ENCODE data around the gene MS4A4A. TPM values are rescaled to one million over a fixed set of nuclear protein-coding genes. Genes with fewer than 3 reads are reported as not detected.

The MS4A4A gene
- total RNA-seq, 1 donor from 2014 or later, result not detected

GRCh38 chr11:60315871-60316270 is 35.4 kb downstream of the MS4A4A start:
- no peak for DNase-seq (ENCODE audit: low spot score)
- Mint-ChIP-seq H3K36me3 (ENCODE audit: low read depth) (peaks cover 2% of the 10 kb centered on the region), H3K4me3 (ENCODE audit: unreplicated experiment) (no peak overlapping the region), H3K27ac (ENCODE audit: unreplicated experiment) (no peak overlapping the region), H3K27me3 (ENCODE audit: low read depth) (peaks cover 1% of the 10 kb centered on the region), H3K9me3 (ENCODE audit: low read depth) (peaks cover 16% of the 10 kb centered on the region), H3K4me1 (ENCODE audit: low read depth) (no peaks in the 10 kb centered on the region)
- no peak for TF ChIP-seq CTCF (IDR thresholded peaks at IDR 0.05)

DNA sequence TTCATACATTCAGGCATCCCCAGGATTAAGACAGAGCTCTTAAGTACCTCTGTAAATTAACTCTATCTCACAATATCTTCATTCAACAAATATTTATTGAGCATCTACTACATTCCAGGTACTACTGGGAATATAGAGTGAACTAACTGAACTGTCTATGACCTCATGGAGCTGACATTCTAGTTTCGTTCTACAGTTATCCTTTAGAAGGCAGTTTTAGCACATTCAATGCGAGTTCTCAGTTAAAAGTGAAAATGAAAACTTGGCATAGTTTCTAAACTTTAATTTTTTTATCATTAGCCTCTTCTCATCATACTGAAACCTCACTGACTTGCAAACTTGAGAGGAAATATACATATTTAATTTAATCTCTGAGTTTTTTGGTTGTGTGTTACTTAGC is 35.9 kb downstream of the MS4A4A start:
- Mint-ChIP-seq H3K4me3 (ENCODE audit: unreplicated experiment) (no peak overlapping the region), H3K4me1 (ENCODE audit: low read depth) (no peaks in the 10 kb centered on the region), H3K9me3 (ENCODE audit: low read depth) (peaks cover 19% of the 10 kb centered on the region), H3K27me3 (ENCODE audit: low read depth) (peaks cover 1% of the 10 kb centered on the region), H3K36me3 (ENCODE audit: low read depth) (peaks cover 2% of the 10 kb centered on the region), H3K27ac (ENCODE audit: unreplicated experiment) (no peak overlapping the region)
- DNase-seq (ENCODE audit: low spot score), result no peak
- TF ChIP-seq CTCF (IDR thresholded peaks at IDR 0.05), result no peak

GRCh38 chr11:60318726-60319125 is 38.3 kb downstream of the MS4A4A start:
- peaks cover 2% of the 10 kb centered on the region for H3K36me3 Mint-ChIP-seq (ENCODE audit: low read depth)
- peaks cover 1% of the 10 kb centered on the region for H3K27me3 Mint-ChIP-seq (ENCODE audit: low read depth)
- no peak overlapping the region for H3K27ac Mint-ChIP-seq (ENCODE audit: unreplicated experiment)
- no peak overlapping the region for H3K4me3 Mint-ChIP-seq (ENCODE audit: unreplicated experiment)
- peaks cover 23% of the 10 kb centered on the region for H3K9me3 Mint-ChIP-seq (ENCODE audit: low read depth)
- H3K4me1 Mint-ChIP-seq (ENCODE audit: low read depth), result no peaks in the 10 kb centered on the region
- DNase-seq (ENCODE audit: low spot score), result no peak
- no peak for TF ChIP-seq CTCF (IDR thresholded peaks at IDR 0.05)

DNA sequence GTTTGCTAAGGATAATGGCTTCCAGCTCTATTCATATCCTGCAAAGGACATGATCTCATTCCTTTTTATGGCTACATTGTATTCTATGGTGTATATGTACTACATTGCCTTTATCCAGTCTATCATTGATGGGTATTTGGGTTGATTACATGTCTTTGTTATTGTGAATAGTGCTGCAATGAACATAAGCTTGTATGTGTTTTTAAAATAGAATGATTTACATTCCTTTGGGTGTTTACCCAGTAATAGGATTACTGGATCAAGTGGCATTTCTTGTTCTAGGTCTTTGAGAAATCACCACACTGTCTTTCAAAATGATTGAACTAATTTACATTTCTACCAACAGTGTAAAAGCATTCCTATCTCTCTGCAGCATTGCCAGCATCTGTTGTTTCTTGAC is 40.6 kb downstream of the MS4A4A start:
- Mint-ChIP-seq H3K27ac (ENCODE audit: unreplicated experiment) (no peak overlapping the region), H3K4me3 (ENCODE audit: unreplicated experiment) (no peak overlapping the region), H3K36me3 (ENCODE audit: low read depth) (peaks cover 2% of the 10 kb centered on the region), H3K9me3 (ENCODE audit: low read depth) (peaks cover 23% of the 10 kb centered on the region), H3K4me1 (ENCODE audit: low read depth) (no peaks in the 10 kb centered on the region), H3K27me3 (ENCODE audit: low read depth) (peaks cover 1% of the 10 kb centered on the region)
- no peak for TF ChIP-seq CTCF (IDR thresholded peaks at IDR 0.05)
- no peak for DNase-seq (ENCODE audit: low spot score)

GRCh38 chr11:60326955-60327354 is 46.5 kb downstream of the MS4A4A start, which contains the start of gene MS4A6E:
TSS of gene MS4A6E (plus strand) at chr11:60327255. CDS start at chr11:60334896, 7,641 bp downstream.
- no peaks in the 10 kb centered on the region for H3K27me3 Mint-ChIP-seq (ENCODE audit: low read depth)
- peaks cover 5% of the 10 kb centered on the region for H3K9me3 Mint-ChIP-seq (ENCODE audit: low read depth)
- no peak for TF ChIP-seq CTCF (IDR thresholded peaks at IDR 0.05)
- no peak within 1 kb of the TSS for H3K27ac Mint-ChIP-seq (ENCODE audit: unreplicated experiment)
- DNase-seq (ENCODE audit: low spot score), result no peak
- H3K4me3 Mint-ChIP-seq (ENCODE audit: unreplicated experiment), result no peak within 1 kb of the TSS
- no peaks in the 10 kb centered on the region for H3K36me3 Mint-ChIP-seq (ENCODE audit: low read depth)
- no peaks in the 10 kb centered on the region for H3K4me1 Mint-ChIP-seq (ENCODE audit: low read depth)
